Measurements from ENCODE around the gene LMNA. TPM values are rescaled to one million over a fixed set of nuclear protein-coding genes. Genes with fewer than 3 reads are reported as not detected.

LMNA gene
- total RNA-seq, 4 donors from 2014 or later: 574 to 977 (median 714) TPM

GRCh38 chr1:156135930-156136871 is 21.7 kb downstream of the LMNA start:
- no peak overlapping the region for H3K27ac ChIP-seq
- TF ChIP-seq, protein P1, sequence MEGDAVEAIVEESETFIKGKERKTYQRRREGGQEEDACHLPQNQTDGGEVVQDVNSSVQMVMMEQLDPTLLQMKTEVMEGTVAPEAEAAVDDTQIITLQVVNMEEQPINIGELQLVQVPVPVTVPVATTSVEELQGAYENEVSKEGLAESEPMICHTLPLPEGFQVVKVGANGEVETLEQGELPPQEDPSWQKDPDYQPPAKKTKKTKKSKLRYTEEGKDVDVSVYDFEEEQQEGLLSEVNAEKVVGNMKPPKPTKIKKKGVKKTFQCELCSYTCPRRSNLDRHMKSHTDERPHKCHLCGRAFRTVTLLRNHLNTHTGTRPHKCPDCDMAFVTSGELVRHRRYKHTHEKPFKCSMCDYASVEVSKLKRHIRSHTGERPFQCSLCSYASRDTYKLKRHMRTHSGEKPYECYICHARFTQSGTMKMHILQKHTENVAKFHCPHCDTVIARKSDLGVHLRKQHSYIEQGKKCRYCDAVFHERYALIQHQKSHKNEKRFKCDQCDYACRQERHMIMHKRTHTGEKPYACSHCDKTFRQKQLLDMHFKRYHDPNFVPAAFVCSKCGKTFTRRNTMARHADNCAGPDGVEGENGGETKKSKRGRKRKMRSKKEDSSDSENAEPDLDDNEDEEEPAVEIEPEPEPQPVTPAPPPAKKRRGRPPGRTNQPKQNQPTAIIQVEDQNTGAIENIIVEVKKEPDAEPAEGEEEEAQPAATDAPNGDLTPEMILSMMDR (IDR thresholded peaks at IDR 0.05): no peak
- TF ChIP-seq POLR2A (IDR thresholded peaks at IDR 0.05): no peak
- no peak for TF ChIP-seq POLR2AphosphoS5 (IDR thresholded peaks at IDR 0.05)
- TF ChIP-seq EP300 (IDR thresholded peaks at IDR 0.05): no peak

GRCh38 chr1:156136970-156137483 is 22.5 kb downstream of the LMNA start:
- TF ChIP-seq POLR2A (IDR thresholded peaks at IDR 0.05) (no peak), EP300 (IDR thresholded peaks at IDR 0.05) (no peak), POLR2AphosphoS5 (IDR thresholded peaks at IDR 0.05) (no peak)
- TF ChIP-seq, protein P1 (IDR thresholded peaks at IDR 0.05): no peak
- Histone ChIP-seq H3K36me3 (peaks cover 79% of the 10 kb centered on the region), H3K9me3 (no peaks in the 10 kb centered on the region), H3K4me1 (peaks cover 30% of the 10 kb centered on the region), H3K4me3 (no peak overlapping the region), H3K27ac (no peak overlapping the region), H3K27me3 (no peaks in the 10 kb centered on the region)
- WGBS: 85% methylated on average over 7 of the region's 12 CpGs
- no peak for DNase-seq (ENCODE audit: low spot score in 2 of 2)

More at GRCh38 chr1:156135930-156136871, 21.7 kb downstream of the LMNA start:
- WGBS: 84% methylated on average over 29 of the region's 34 CpGs
- peaks cover 87% of the 10 kb centered on the region for H3K36me3 ChIP-seq
- H3K9me3 ChIP-seq: no peaks in the 10 kb centered on the region
- peaks cover 30% of the 10 kb centered on the region for H3K4me1 ChIP-seq
- no peak for DNase-seq (ENCODE audit: low spot score in 2 of 2)
- H3K27me3 ChIP-seq: no peaks in the 10 kb centered on the region
- H3K4me3 ChIP-seq: no peak overlapping the region

GRCh38 chr1:156138458-156138867 is 24.0 kb downstream of the LMNA start:
- Histone ChIP-seq H3K4me3 (no peak overlapping the region), H3K36me3 (peaks cover 64% of the 10 kb centered on the region), H3K27ac (no peak overlapping the region), H3K27me3 (no peaks in the 10 kb centered on the region), H3K4me1 (peaks cover 30% of the 10 kb centered on the region), H3K9me3 (no peaks in the 10 kb centered on the region)
- 92% methylated on average over 17 of the region's 22 CpGs for WGBS
- TF ChIP-seq POLR2A (IDR thresholded peaks at IDR 0.05) (no peak), POLR2AphosphoS5 (IDR thresholded peaks at IDR 0.05) (peak in 1 of 3 donors; percentile 42), EP300 (IDR thresholded peaks at IDR 0.05) (no peak)
- DNase-seq (ENCODE audit: low spot score in 2 of 2): no peak

GRCh38 chr1:156140879-156141707 is 26.6 kb downstream of the LMNA start:
- H3K9me3 ChIP-seq: no peaks in the 10 kb centered on the region
- 40% methylated on average over 12 of the region's 20 CpGs for WGBS
- H3K4me3 ChIP-seq: no peak overlapping the region
- peak overlapping the region; percentile 70 for H3K27ac ChIP-seq
- H3K36me3 ChIP-seq: peaks cover 38% of the 10 kb centered on the region
- H3K4me1 ChIP-seq: peaks cover 34% of the 10 kb centered on the region
- no peaks in the 10 kb centered on the region for H3K27me3 ChIP-seq
- TF ChIP-seq POLR2AphosphoS5 (IDR thresholded peaks at IDR 0.05) (peak in 1 of 3 donors; percentile 29), EP300 (IDR thresholded peaks at IDR 0.05) (no peak), POLR2A (IDR thresholded peaks at IDR 0.05) (peak in 1 of 2 donors; percentile 13)
- TF ChIP-seq, protein P1 (IDR thresholded peaks at IDR 0.05): peak; percentile 26 to 66
- no peak for DNase-seq (ENCODE audit: low spot score in 2 of 2)

GRCh38 chr1:156143765-156144489 is 29.4 kb downstream of the LMNA start:
- H3K4me3 ChIP-seq: no peak overlapping the region
- no peak overlapping the region for H3K27ac ChIP-seq
- H3K27me3 ChIP-seq: no peaks in the 10 kb centered on the region
- peaks cover 10% of the 10 kb centered on the region for H3K36me3 ChIP-seq
- DNase-seq (ENCODE audit: low spot score in 2 of 2): no peak
- peak in 1 of 3 donors; percentile 8 for TF ChIP-seq POLR2AphosphoS5 (IDR thresholded peaks at IDR 0.05)
- TF ChIP-seq EP300 (IDR thresholded peaks at IDR 0.05): no peak
- TF ChIP-seq, protein P1 (IDR thresholded peaks at IDR 0.05): no peak
- H3K9me3 ChIP-seq: no peaks in the 10 kb centered on the region
- peaks cover 44% of the 10 kb centered on the region for H3K4me1 ChIP-seq
- 53% methylated on average over 11 of the region's 11 CpGs for WGBS
